PC-3 (cell line): ENCODE data around the gene CDHR2. TPM values are rescaled to one million over a fixed set of nuclear protein-coding genes. Genes with fewer than 3 reads are reported as not detected.

ENCODE experiments used
- ATAC-seq: fragments of 200-7000 bp; cut with Tn5 transposase; 2 replicates; pipeline ENCODE4 v1.9.1; 2020; ENCODE audit warnings: mild to moderate bottlenecking, moderate library complexity
- BruUV-seq: library from RNA; stranded (reverse); fragments of 400-500 nt; replicated peaks from 2 replicates; lab custom pipeline; 2021; lab: Mats Ljungman, UMichigan
- CTCF ChIA-PET: fragments of 300-600 bp; sonication (Branson Sonifier 250); formaldehyde crosslinking; loops from one replicate; lab custom pipeline; 2022; ENCODE audit warnings: antibody characterized with exemption; lab: Charles Lee
- POLR2A ChIA-PET: fragments of 300-600 bp; sonication (Branson Sonifier 250); formaldehyde crosslinking; loops from one replicate; lab custom pipeline; 2022; ENCODE audit warnings: antibody characterized with exemption; ENCODE audit not compliant: unreplicated experiment; lab: Charles Lee
- DNase-seq: peaks from one replicate; pipeline ENCODE4 v3.0.0-alpha.2; 2015
- H2AFZ ChIP-seq: fragments of 300-600 bp; sonication (generic); 2 replicates; pipeline ENCODE4 v1.6.0; 2016; ENCODE audit warnings: antibody characterized with exemption, low read length
- H3F3A ChIP-seq: fragments of 300-600 bp; sonication (generic); one replicate; pipeline ENCODE4 v1.6.0; 2017; ENCODE audit warnings: antibody characterized with exemption, low read length, control low read depth, mild to moderate bottlenecking; ENCODE audit not compliant: unreplicated experiment
- H3K27ac ChIP-seq: fragments of 300-600 bp; sonication (generic); 2 replicates; pipeline ENCODE4 v1.5.1; 2016; ENCODE audit warnings: mild to moderate bottlenecking, low read length
- H3K27me3 ChIP-seq: fragments of 300-600 bp; sonication (generic); 2 replicates; pipeline ENCODE4 v1.6.1; 2016; ENCODE audit warnings: low read length, mixed read lengths
- H3K36me3 ChIP-seq: fragments of 300-600 bp; sonication (generic); 2 replicates; pipeline ENCODE4 v1.6.1; 2016; ENCODE audit warnings: low read depth, mixed run types, low read length, mixed read lengths
- H3K4me1 ChIP-seq: fragments of 300-600 bp; sonication (generic); 2 replicates; pipeline ENCODE4 v1.5.1; 2016; ENCODE audit warnings: low read length; ENCODE audit not compliant: insufficient read depth
- H3K4me2 ChIP-seq: fragments of 300-600 bp; sonication (generic); 2 replicates; pipeline ENCODE4 v1.6.0; 2016; ENCODE audit warnings: low read length
- H3K4me3 ChIP-seq: fragments of 300-600 bp; sonication (generic); 2 replicates; pipeline ENCODE4 v1.5.1; 2016; ENCODE audit warnings: mild to moderate bottlenecking, low read length, mixed read lengths
- H3K79me2 ChIP-seq: fragments of 300-600 bp; sonication (generic); 2 replicates; pipeline ENCODE4 v1.6.1; 2017; ENCODE audit warnings: low read length, mixed read lengths
- H3K9ac ChIP-seq: fragments of 300-600 bp; sonication (generic); 2 replicates; pipeline ENCODE4 v1.6.0; 2016; ENCODE audit warnings: mild to moderate bottlenecking, low read length
- H3K9me2 ChIP-seq: fragments of 300-600 bp; sonication (generic); replicated peaks from 2 replicates; pipeline ENCODE4 v1.6.1; 2016; ENCODE audit warnings: mixed run types, low read length, mixed read lengths
- H3K9me3 ChIP-seq: fragments of 300-600 bp; sonication (generic); 2 replicates; pipeline ENCODE4 v1.6.1; 2016; ENCODE audit warnings: low read length, mixed read lengths
- H4K20me1 ChIP-seq: fragments of 300-600 bp; sonication (generic); 2 replicates; pipeline ENCODE4 v1.6.1; 2016; ENCODE audit warnings: low read length, mixed read lengths
- EZH2 ChIP-seq: fragments of 300-600 bp; sonication (generic); IDR thresholded peaks from one replicate; pipeline ENCODE4 v1.6.1; 2017; ENCODE audit warnings: antibody characterized with exemption, mild to moderate bottlenecking, low read length; ENCODE audit not compliant: unreplicated experiment
- EZH2phosphoT487 ChIP-seq: fragments of 300-600 bp; sonication (generic); IDR thresholded peaks from 2 replicates; pipeline ENCODE4 v1.6.1; 2018; ENCODE audit warnings: mild to moderate bottlenecking, antibody characterized with exemption, low read length, borderline replicate concordance
- intact Hi-C: fragments of 100-400 bp; cut with micrococcal nuclease; formaldehyde crosslinking; loops from 2 replicates; pipeline ENCODE4 v1.9.0; 2023
- total RNA-seq: library from RNA; depleted of rRNA; stranded (reverse); fragments of >200 nt; gene quantifications from 2 replicates; pipeline ENCODE4 v1.2.3, GENCODE V29; 2014
- TF ChIP-seq, protein P1 (sequence below): fragments of 300-600 bp; sonication (generic); conservative IDR thresholded peaks from 2 replicates; pipeline ENCODE4 v1.5.1; 2017; ENCODE audit warnings: antibody characterized with exemption, low read depth, mild to moderate bottlenecking, low read length

CDHR2 gene
- total RNA-seq, 1 experiment from 2014 or later: 0.07 TPM

DNA sequence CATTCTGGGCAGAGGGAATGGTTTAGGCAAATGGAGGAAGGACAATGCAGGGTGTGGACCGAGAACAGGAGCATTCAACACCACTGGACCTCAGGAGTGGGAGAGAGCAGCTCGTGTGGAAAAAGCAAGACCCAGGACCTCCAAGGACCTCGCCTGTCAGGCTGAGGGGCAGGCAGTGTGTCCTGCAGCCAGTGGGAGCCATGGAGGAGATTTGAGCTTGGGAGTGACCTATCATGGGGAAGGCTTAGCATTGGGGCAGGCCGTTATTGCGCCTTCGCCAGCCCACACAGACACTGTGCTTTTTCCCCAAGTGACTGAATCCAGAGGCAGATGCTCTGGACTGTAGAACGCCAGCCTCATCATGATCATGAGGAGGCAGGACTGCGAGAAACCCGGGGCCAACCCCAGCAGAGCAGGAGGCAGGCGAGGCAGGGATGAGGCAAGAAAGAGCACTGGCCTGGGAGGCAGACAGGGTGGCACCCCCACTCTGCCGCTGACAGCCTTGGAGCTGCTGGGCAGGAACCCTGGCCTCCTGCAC, 3.3 kb downstream of the CDHR2 start:
- POLR2A ChIA-PET: no interaction called here
- Histone ChIP-seq H3K4me3 (no peak overlapping the region), H3K9me3 (no peaks in the 10 kb centered on the region), H3K9me2 (no peaks in the 10 kb centered on the region), H3K27ac (peak overlapping the region; percentile 85), H4K20me1 (no peaks in the 10 kb centered on the region), H3K27me3 (no peaks in the 10 kb centered on the region), H3K9ac (peak overlapping the region; percentile 65), H3K36me3 (no peaks in the 10 kb centered on the region), H3K4me2 (no peak overlapping the region), H3K79me2 (no peaks in the 10 kb centered on the region), H3K4me1 (peaks cover 39% of the 10 kb centered on the region), H2AFZ (no peak overlapping the region), H3F3A (no peaks in the 10 kb centered on the region)
- CTCF ChIA-PET: no interaction called here
- TF ChIP-seq EZH2: no peak
- no peak for TF ChIP-seq EZH2phosphoT487
- TF ChIP-seq, protein P1, sequence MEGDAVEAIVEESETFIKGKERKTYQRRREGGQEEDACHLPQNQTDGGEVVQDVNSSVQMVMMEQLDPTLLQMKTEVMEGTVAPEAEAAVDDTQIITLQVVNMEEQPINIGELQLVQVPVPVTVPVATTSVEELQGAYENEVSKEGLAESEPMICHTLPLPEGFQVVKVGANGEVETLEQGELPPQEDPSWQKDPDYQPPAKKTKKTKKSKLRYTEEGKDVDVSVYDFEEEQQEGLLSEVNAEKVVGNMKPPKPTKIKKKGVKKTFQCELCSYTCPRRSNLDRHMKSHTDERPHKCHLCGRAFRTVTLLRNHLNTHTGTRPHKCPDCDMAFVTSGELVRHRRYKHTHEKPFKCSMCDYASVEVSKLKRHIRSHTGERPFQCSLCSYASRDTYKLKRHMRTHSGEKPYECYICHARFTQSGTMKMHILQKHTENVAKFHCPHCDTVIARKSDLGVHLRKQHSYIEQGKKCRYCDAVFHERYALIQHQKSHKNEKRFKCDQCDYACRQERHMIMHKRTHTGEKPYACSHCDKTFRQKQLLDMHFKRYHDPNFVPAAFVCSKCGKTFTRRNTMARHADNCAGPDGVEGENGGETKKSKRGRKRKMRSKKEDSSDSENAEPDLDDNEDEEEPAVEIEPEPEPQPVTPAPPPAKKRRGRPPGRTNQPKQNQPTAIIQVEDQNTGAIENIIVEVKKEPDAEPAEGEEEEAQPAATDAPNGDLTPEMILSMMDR: no peak
- DNase-seq: no peak
- BruUV-seq: no TSS peak
- intact Hi-C loops: no loop called here
- ATAC-seq: no peak

DNA sequence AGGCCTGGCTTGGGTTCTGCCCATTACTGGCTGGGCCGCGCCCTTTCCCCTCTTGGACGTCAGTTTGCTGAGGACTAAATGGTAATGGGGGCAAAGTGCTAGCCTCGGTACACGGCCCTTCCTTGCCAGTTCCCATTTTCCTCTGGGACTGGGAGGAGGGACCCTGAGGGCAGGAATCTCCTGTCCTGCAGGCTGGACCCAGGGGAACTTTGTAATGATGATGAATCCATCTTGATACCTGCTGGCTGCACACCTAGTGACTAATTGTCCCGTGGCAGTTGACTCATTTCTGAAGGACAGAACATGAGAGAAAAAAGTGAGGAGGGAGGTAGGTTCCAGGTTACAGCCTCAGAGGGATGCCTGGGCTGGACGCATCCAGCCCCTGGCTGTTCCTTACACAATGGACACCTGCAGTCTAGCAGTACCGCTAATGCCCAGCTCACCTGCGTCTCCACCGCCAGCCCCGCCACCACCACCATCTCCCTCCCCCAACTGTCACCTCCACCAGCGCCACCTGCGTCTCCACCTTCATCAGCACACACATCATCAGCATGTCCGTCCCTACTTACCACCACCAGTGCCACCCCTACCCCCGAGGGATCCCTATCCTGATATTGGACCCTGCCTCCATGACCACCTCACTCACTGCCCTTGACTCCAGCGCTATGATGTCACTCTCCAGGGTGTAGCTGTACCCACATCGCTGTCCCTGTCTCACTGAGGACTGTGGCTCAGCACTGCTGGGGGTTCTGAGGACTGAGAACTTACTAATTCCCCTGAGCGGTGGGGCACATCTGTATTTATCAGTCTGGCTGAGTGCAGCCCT, 4.3 kb downstream of the CDHR2 start:
- peak overlapping the region; percentile 69 for H3K9ac ChIP-seq
- CTCF ChIA-PET: no interaction called here

More for the DNA sequence above, 4.3 kb downstream of the CDHR2 start:
- DNase-seq (peak; percentile 95), ATAC-seq (peak; percentile 72)
- Histone ChIP-seq H3K4me2 (peak overlapping the region; percentile 69), H3K27me3 (no peaks in the 10 kb centered on the region), H3K9me3 (no peaks in the 10 kb centered on the region), H3K9me2 (no peaks in the 10 kb centered on the region), H3K27ac (peak overlapping the region; percentile 85), H3F3A (no peaks in the 10 kb centered on the region), H3K36me3 (no peaks in the 10 kb centered on the region), H3K4me1 (peaks cover 32% of the 10 kb centered on the region), H3K4me3 (peak overlapping the region; percentile 27; the same call in 1 of the 2 replicates), H4K20me1 (no peaks in the 10 kb centered on the region), H2AFZ (peak overlapping the region; percentile 53), H3K79me2 (no peaks in the 10 kb centered on the region)
- intact Hi-C loops: no loop called here
- TF ChIP-seq EZH2phosphoT487 (no peak), EZH2 (no peak)
- TF ChIP-seq, protein P1: no peak
- no TSS peak for BruUV-seq
- POLR2A ChIA-PET: no interaction called here
